ENCODE measurements around the gene TMEM121B. TPM values are rescaled to one million over a fixed set of nuclear protein-coding genes. Genes with fewer than 3 reads are reported as not detected.

TMEM121B gene
- total RNA-seq, 1 donor: not detected

DNA sequence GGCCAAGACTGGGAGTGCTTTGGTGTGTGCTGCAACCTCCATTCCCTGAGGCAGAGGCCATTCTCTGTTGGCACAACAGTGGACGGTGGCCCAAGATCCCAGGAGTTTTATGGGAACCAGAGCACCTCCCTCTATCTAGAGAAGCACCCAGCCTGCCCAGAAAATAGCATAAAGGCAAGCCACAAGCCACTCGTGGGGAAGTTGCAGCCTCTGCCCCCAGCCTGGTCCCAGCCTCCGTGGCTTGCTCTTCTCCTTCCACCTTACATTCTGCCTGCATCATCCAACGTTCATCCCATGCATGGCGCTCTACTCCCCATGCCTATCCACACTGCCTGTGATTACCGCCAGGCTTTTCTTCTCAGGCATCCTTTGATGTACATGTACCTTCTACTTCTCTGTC is 20.5 kb downstream of the TMEM121B start:
- Histone ChIP-seq H3K79me2 (ENCODE audit: insufficient read depth, low read length) (peaks cover 2% of the 10 kb centered on the region), H4K20me1 (ENCODE audit: insufficient read depth, low read length) (peaks cover 1% of the 10 kb centered on the region), H3K27ac (ENCODE audit: low read depth, low read length) (no peak overlapping the region), H2AFZ (ENCODE audit: low read length) (no peak overlapping the region), H3K4me1 (ENCODE audit: insufficient read depth, low read length) (no peaks in the 10 kb centered on the region), H3K36me3 (ENCODE audit: insufficient read depth, low read length) (peaks cover 28% of the 10 kb centered on the region), H3K4me2 (ENCODE audit: insufficient read depth, low read length) (no peak overlapping the region), H3K9me3 (ENCODE audit: low read depth, low read length) (no peaks in the 10 kb centered on the region), H3K4me3 (ENCODE audit: insufficient read depth, low read length) (no peak overlapping the region), H3K27me3 (ENCODE audit: insufficient read depth, low read length) (no peaks in the 10 kb centered on the region)
- no peak for DNase-seq (ENCODE audit: insufficient read length, low spot score, missing footprints)
- no peak for TF ChIP-seq CTCF (IDR thresholded peaks at IDR 0.05; ENCODE audit: extremely low read depth, low read depth, low read length)

GRCh38 chr22:17098379-17098819 is 22.8 kb downstream of the TMEM121B start:
- Histone ChIP-seq H3K4me2 (ENCODE audit: insufficient read depth, low read length) (no peak overlapping the region), H3K4me3 (ENCODE audit: insufficient read depth, low read length) (no peak overlapping the region), H3K27me3 (ENCODE audit: insufficient read depth, low read length) (no peaks in the 10 kb centered on the region), H3K27ac (ENCODE audit: low read depth, low read length) (no peak overlapping the region), H3K36me3 (ENCODE audit: insufficient read depth, low read length) (peaks cover 25% of the 10 kb centered on the region), H3K9me3 (ENCODE audit: low read depth, low read length) (no peaks in the 10 kb centered on the region), H3K79me2 (ENCODE audit: insufficient read depth, low read length) (peaks cover 7% of the 10 kb centered on the region), H2AFZ (ENCODE audit: low read length) (no peak overlapping the region), H3K4me1 (ENCODE audit: insufficient read depth, low read length) (no peaks in the 10 kb centered on the region), H4K20me1 (ENCODE audit: insufficient read depth, low read length) (peaks cover 12% of the 10 kb centered on the region)
- no peak for TF ChIP-seq CTCF (IDR thresholded peaks at IDR 0.05; ENCODE audit: extremely low read depth, low read depth, low read length)
- DNase-seq (ENCODE audit: insufficient read length, low spot score, missing footprints): no peak

DNA sequence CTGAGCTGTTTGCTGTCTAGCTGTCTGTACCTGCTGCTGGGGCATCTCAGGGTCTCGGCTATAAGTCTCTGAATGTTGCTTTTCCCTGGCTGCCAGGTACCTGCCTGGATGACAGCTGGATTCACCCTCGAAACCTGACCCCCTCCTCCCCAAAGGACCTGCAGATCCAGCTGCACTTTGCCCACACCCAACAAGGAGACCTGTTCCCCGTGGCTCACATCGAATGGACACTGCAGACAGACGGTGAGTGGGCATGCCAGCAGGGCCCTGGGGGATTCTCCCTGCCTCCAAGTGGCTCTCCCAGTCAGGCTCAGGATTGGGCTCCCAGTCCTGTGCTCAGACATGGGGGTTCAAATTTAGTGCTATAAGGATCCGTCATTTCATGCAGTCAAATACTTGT is 23.5 kb downstream of the TMEM121B start:
- no peaks in the 10 kb centered on the region for H3K27me3 ChIP-seq (ENCODE audit: insufficient read depth, low read length)
- H3K4me3 ChIP-seq (ENCODE audit: insufficient read depth, low read length): no peak overlapping the region
- no peak for TF ChIP-seq CTCF (IDR thresholded peaks at IDR 0.05; ENCODE audit: extremely low read depth, low read depth, low read length)
- no peaks in the 10 kb centered on the region for H3K4me1 ChIP-seq (ENCODE audit: insufficient read depth, low read length)
- no peaks in the 10 kb centered on the region for H3K9me3 ChIP-seq (ENCODE audit: low read depth, low read length)
- H4K20me1 ChIP-seq (ENCODE audit: insufficient read depth, low read length): peaks cover 14% of the 10 kb centered on the region
- H3K79me2 ChIP-seq (ENCODE audit: insufficient read depth, low read length): peaks cover 7% of the 10 kb centered on the region
- H2AFZ ChIP-seq (ENCODE audit: low read length): no peak overlapping the region
- no peak overlapping the region for H3K4me2 ChIP-seq (ENCODE audit: insufficient read depth, low read length)
- no peak for DNase-seq (ENCODE audit: insufficient read length, low spot score, missing footprints)
- H3K36me3 ChIP-seq (ENCODE audit: insufficient read depth, low read length): peaks cover 25% of the 10 kb centered on the region
- no peak overlapping the region for H3K27ac ChIP-seq (ENCODE audit: low read depth, low read length)

- peaks cover 23% of the 10 kb centered on the region for H3K36me3 ChIP-seq (ENCODE audit: insufficient read depth, low read length)
- H3K79me2 ChIP-seq (ENCODE audit: insufficient read depth, low read length): peaks cover 11% of the 10 kb centered on the region
- no peaks in the 10 kb centered on the region for H3K27me3 ChIP-seq (ENCODE audit: insufficient read depth, low read length)
- no peak overlapping the region for H3K4me2 ChIP-seq (ENCODE audit: insufficient read depth, low read length)
- no peak overlapping the region for H2AFZ ChIP-seq (ENCODE audit: low read length)
- DNase-seq (ENCODE audit: insufficient read length, low spot score, missing footprints): no peak
- TF ChIP-seq CTCF (IDR thresholded peaks at IDR 0.05; ENCODE audit: extremely low read depth, low read depth, low read length): no peak
- no peak overlapping the region for H3K4me3 ChIP-seq (ENCODE audit: insufficient read depth, low read length)
- H3K4me1 ChIP-seq (ENCODE audit: insufficient read depth, low read length): no peaks in the 10 kb centered on the region
- H3K27ac ChIP-seq (ENCODE audit: low read depth, low read length): no peak overlapping the region
- H4K20me1 ChIP-seq (ENCODE audit: insufficient read depth, low read length): peaks cover 18% of the 10 kb centered on the region
- no peaks in the 10 kb centered on the region for H3K9me3 ChIP-seq (ENCODE audit: low read depth, low read length)
Observed at GRCh38 chr22:17097062-17097461, 24.1 kb downstream of the TMEM121B start.

All from osteoblast (primary cell).